ENCODE measurements around the gene C2orf42.
"Not testable (repeated sequence)": the region's sequence is repeated elsewhere in the genome, so short reads cannot be mapped to it uniquely, and the experiment has no call there.

The C2orf42 gene

DNA sequence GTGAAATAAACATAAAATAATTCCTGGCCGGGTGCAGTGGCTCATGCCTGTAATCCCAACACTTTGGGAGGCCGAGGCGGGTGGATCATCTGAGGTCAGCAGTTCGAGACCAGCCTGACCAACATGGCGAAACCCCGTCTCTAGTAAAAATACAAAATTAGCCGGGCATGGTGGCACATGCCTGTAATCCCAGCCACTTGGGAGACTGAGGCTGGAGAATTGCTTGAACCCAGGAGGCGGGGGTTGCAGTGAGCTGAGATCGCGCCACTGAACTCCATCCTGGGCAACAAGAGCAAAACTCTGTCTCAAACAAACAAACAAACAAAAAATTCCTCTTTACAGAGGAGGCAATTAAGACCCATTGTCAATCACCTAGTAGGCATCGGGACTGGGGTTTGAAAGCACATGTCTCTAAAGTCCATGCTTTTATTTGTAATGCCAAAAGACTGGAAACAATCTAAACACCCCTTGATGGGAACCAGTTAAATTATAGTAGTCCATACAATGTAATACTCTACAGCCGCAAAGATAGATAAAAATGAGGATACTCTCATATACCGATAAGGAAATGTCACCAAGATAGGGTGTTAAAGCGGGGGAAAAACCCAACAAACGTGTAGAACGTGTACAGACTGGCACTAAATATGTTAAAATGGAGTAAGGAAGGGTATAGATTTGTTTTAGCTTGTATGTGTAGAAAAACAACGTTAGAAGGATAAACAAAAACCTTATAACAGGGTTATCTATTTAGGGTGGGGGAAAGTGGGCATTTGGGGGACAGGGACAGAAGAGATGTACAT, 59.3 kb downstream of the C2orf42 start:
- DNase-seq (ENCODE audit: low spot score) = not testable (repeated sequence)

DNA sequence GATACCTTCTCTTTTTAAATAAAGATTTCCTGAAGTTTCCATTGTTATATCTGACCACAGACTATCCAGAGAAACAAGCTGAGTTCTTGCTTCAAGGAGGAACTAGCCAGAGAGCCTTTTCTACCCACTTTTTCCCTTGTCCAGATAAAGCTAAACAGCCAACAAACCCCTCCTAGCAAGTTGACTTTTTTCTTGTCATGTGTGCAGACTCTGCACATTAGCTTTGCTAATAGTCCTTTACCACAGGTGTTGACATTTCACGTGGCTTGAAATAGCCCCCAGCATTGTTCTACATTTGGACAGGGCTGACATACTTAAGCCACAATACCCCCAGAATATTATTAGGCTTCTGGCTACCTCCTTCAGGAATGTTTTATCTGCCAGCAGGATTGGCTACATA, 62.8 kb downstream of the C2orf42 start:
- DNase-seq (ENCODE audit: low spot score) = no peak

DNA sequence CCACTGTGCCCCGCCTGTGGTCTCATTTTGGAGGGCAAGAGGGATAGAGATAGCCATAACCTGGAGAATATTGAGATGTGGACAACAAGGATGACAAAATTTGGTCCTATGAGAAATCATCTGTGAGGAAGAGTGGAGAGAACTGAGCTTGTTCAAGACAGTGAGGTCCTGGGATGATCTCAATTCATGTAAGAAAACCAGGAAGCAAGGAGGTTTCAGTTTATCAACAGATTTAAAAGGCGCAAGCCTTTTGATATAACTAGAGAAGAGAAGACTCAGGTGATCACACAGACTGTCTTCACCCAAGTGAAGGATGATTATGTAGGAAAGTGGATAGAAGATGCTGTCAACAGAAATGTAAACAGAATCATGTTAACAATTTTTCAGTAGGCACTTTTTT, 64.4 kb downstream of the C2orf42 start:
- DNase-seq (ENCODE audit: low spot score) = no peak

DNA sequence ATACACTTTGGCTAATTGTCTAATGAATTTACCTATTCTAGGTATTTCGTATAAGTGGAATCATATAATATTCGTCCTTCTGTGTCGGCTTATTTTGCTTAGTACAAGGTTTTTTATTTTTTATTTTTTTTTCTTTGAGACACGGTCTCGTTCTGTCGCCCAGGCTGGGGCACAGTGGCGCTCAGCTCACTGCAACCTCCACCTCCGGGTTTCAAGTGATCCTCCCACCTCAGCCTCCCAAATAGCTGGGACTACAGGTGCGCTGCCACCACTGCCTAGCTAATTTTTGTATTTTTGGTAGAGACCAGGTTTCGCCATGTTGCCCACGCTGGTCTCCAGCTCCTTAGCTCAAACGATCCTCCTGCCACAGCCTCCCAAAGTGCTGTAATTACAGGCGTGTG, 65.3 kb downstream of the C2orf42 start:
- DNase-seq (ENCODE audit: low spot score) = no peak

DNA sequence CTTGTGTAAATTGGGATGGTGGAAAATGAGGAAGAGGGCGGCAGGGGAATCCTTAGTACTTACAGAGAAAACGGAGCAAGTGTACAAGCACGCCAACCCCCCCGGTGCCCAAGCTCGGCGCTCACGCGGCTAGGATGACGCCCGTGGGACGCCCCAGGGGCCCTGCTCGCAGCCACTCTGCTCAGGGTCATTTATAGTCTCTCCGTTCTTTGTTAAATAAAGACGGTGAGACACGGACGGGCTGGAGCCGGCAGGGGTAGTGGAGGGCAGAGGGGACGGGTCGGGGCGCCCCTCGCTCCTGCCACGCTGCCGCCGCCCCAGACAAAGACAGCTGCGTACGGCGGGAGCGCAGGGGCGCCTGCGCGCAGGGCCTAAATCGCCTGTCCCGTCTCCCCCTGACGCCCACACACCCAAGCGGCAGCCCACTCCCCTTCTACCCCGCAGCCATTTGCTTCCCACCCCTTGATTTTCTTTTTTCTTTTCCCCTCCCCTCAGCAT, 65.8 kb downstream of the C2orf42 start:
- DNase-seq (ENCODE audit: low spot score) = no peak

DNA sequence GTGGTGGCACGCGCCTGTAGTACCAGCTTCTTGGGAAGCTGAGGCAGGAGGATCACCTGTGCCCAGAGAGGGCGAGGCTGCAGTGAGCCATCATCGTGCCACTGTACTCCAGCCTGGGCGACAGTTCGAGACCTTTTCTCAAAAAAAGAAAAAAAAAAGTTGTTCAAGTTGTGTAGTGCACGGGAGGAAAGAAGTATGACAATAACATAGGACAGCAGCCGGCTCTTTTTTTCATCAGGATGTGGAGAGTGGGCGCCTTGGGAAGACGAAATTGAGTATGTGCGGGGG, 67.0 kb downstream of the C2orf42 start:
- no peak for DNase-seq (ENCODE audit: low spot score)

DNA sequence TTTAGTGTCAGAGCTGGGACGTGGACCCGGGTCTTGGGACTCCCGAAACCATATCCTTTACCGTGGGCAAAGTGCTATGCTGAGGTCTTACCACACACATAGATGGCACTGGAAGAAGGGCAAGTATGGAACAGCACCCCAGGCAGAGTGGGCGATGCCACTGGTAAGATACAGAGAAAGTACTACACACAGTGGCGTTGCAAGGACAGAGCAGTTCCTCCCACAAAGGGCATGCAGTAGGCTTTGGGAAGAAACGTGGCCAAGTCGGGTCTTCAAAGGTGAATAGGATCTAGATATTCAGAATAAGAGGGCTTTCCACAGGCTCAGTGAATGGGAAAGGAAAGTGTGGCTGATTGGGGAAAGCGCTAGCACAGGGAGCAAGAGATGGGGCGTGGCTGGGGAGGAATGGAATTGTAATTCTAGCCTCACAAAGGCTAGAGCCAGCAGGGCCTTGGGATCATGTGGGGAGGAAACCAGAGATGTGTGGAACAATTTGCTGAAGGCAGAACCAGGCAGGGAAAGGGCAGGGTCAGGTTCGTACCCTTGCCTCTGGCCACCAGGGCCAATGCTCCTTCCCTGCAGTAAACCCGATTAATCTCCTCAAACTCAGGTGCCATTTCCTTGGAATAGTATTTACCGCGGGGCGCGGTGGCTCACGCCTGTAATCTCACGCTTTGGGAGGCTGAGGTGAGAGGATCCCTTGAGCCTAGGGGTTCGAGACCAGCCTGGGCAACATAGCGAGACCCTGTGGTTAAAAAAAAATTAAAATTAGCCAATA, 67.6 kb downstream of the C2orf42 start:
- DNase-seq (ENCODE audit: low spot score) = no peak

DNA sequence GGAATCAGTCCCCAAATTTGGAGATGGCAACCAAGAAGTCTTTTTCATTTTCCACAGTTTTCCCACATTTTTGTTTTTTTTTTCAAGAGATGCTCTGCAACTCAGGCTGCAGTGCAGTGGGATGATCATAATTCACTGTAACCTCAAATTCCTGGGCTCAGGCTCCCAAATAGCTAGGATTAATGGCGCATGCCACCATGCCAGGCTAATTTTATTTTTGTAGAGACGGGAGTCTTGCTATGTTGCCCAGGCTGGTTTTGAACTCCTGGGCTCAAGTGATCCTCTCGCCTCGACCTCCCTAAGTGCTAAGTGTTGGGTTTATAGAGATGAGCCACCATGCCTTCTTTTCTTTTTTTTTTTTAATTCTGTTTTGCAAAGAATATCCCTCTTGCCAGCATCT, 68.3 kb downstream of the C2orf42 start:
- DNase-seq (ENCODE audit: low spot score) = no peak

DNA sequence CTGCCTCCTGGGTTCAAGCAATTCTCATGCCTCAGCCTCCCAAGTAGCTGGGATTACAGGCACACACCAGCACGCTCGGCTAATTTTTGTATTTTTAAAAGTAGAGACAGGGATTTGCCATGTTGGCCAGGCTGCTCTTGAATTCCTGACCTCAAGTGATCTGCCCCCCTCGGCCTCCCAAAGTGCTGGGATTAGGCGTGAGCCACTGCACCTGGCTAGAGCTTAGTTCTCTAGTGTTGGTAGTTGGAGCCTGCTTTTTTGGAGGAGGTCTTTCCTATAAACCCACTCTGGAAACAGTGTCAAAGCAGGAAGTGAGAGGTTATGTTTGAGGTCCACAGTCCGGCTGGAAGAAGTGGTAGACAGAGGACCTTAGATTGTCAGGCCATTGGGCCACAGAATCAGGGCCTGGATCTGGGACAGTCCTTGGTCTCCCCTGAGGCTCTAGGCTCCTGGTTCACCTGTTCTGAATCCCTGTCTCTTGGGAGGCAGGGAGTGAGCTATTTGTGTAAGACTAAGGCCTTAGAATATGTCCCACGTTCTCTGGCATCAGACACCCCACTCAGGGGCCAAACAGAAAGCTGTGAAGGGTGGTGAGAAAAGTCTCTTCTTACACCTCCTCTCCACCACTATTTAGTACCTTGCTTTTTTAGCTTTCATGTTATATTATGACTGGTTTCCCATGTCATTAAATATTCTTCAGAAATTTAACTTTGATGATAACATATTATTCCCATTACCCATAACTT, 69.0 kb downstream of the C2orf42 start:
- no peak for DNase-seq (ENCODE audit: low spot score)

DNA sequence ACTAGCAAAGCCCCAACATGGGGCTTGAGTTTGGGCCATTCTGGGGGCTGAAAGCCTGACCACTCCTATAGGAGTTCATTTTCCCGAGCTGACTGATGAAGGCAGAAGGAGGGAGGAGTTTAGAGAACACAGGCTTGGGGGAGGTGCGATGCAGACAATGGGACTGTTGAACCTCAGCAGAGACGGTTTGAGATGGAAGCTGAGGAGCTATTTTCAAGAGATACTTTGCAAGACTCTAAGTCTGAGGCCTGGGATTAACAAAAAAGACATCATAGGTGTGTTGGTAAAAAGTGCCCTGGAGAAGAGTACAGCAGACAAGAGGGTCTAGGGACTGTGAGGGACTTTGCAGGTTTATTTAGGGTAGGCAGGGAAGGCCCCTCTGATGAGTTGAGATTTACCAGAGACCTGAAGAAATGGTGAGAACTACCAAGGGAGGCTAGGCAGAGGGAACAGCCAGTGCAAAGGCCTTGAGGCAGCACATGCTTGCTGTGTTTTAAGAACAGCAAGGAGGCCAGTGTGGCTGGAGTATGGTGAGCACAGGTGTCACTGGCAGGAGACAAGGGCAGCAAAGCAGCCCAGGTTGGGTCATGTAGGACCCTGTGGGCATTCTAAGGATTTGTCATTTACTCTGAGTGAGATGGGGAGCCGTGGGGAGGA, 71.9 kb downstream of the C2orf42 start:
- no peak for DNase-seq (ENCODE audit: low spot score)

DNA sequence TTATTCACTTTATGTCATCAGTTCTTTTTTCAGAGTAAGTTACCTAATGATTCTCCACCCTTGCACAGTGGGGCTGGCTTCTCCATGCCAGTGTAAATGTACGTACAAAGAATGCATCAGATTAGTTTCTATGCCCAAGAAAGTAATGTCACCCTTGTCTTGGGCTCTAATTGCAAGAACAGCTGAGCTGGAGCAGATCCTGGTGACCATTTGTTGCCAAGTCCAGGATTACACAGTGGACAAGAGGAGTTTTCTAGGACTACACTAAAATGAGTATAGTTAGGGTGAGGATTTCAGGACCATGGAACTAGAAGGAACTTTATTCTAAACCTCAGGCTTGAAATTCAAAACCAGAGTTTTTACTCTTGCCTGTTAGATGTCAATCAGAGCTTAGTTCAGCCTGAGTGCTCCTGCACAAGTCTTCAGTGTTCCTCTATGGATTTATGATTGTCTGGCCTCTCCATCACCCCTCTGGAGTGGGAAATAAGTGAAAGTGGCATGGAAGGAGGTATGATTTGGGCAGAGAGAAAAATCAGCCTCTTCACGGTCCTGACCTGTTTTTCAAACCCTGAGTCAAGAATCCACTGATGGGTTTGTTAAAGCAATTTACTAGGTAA, 73.8 kb downstream of the C2orf42 start:
- DNase-seq (ENCODE audit: low spot score) = no peak

DNA sequence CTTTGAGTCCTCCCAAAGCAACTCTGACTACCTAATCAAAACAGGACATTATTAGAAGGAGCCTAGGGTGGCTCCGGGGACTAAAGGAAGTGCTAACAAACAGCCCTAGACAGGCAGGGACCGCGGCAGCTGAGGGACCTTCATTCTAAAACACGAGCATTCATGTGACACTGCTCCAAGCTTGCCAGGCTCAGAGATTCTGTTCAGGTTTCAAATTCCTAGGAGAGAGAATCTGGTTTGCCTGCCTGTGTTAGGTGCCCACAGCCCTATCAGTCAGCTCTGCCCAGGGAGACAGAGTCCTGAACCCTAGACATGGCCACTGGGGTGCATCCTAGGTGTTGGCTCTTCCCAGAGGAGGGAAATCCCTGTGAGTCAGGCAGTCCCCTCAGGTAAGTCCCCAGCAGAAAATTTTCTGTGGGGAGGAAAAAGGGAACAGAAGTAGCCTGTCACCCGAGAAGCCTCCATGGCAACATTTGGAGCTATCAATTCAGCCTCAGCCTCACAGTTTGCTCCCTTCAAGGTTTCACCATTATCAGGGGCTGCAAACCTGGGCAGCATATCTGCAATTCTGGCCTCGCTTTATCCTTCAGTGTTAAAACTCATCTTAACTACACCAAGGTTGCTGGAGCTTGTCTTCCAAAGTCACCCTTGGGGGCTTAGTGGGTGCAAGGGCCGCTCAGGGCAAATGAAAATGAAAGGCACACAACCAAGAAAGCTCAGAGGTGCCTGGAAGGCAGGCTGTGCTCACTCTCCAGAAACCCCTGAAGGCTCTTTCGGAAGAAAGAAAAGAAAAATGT, 75.0 kb downstream of the C2orf42 start:
- DNase-seq (ENCODE audit: low spot score) = no peak

DNA sequence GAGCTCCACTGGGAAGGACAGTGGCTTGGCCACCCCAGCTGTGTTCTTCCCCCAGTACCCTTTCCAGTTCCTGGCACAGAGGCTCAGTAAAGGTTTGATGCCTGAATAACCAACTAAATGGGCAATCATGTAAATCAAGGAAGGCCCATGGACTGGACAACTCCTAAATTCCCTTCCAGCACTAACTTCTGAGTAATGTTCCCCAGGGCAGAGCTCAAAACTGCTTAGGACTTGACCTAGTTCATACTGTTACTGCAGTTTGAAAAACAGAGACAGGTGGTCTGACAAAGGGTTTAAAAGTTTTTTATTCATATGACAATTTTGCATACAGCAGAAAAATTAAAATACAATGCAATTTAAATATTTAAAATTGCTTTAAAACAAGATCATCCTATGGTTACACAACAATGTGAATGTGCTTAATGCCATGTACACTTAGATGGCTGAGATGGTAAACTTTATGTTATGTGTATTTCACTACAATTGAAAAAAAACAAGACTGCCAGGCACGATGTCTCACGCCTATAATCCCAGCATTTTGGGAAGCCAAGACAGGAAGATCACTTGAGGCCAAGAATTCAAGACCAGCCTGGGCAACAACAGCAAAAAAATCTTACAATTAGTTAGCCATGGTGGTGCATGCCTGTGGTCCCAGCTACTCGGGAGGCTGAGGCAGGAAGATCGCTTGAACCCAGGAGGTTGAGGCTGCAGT, 77.3 kb downstream of the C2orf42 start:
- DNase-seq (ENCODE audit: low spot score) = no peak

DNA sequence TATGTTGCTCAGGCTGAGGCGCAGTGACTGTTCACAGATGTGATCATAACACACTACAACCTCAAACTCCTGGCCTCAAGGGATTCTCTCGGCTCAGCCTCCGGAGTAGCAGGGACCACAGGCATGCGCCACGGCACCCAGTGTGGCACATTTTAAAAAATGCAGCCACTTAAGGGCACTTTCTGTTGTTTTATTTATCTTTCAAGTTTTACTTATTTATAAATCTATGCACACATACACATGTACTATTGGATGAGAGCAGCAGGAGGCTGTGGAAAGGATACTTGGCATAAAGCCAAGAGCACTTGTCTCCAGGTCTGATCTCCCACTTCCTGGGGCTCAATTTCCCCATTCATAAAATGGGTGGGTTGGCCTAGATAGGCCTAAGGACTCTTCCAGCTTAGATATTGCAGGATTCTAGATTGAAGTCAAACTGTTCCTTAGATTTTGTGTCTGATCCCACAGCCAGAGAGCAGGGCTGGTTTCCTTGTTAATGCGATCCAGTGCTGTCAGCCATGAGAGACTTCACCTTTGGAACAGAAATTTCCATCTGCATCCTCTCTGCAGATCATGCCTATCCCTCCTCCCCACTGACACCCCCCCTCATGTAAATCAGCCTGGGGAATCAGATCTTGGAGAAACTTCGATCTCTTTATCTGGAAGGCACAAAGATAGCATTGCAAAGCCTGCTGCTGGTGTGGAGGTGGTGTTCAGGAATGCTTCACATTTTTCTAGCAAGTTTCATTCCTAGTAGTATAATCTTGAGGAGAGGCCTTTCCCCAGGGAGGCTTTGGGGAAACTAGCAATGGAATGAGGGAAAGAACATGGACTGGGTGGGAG, 78.8 kb downstream of the C2orf42 start:
- DNase-seq (ENCODE audit: low spot score) = no peak

DNA sequence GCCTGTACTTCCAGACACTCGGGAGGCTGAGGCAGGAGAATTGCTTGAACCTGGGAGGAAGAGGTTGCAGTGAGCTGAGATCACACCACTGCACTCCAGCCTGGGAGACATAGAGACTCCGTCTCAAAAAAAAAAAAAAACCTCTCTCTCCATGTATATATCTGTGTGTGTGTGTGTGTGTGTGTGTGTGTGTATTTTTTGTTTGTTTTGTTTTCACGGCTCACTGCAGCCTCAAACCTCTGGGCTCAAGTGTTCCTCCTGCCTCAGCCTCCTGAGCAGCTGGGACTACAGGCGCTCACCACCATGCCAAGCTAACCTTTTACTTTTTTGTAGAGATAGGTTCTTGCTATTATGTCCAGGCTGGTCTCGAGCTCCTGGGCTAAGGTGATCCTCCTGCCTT, 80.4 kb downstream of the C2orf42 start:
- DNase-seq (ENCODE audit: low spot score) = not testable (repeated sequence)

DNA sequence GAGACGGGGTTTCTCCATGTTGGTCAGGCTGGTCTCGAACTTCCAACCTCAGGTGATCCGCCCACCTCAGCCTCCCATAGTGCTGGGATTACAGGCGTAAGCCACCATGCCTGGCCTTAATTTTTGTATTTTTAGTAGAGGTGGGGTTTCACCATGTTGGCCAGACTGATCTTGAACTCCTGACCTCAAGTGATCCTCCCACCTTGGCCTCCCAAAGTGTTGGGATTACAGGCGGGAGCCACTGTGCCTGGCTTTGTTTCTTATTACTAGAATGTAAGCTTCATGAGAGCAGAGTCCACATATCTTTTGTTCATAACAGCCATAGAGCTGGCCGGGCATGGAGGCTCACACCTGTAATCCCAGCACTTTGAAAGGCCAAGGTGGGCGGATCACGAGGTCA, 84.7 kb downstream of the C2orf42 start:
- DNase-seq (ENCODE audit: low spot score) = not testable (repeated sequence)

DNA sequence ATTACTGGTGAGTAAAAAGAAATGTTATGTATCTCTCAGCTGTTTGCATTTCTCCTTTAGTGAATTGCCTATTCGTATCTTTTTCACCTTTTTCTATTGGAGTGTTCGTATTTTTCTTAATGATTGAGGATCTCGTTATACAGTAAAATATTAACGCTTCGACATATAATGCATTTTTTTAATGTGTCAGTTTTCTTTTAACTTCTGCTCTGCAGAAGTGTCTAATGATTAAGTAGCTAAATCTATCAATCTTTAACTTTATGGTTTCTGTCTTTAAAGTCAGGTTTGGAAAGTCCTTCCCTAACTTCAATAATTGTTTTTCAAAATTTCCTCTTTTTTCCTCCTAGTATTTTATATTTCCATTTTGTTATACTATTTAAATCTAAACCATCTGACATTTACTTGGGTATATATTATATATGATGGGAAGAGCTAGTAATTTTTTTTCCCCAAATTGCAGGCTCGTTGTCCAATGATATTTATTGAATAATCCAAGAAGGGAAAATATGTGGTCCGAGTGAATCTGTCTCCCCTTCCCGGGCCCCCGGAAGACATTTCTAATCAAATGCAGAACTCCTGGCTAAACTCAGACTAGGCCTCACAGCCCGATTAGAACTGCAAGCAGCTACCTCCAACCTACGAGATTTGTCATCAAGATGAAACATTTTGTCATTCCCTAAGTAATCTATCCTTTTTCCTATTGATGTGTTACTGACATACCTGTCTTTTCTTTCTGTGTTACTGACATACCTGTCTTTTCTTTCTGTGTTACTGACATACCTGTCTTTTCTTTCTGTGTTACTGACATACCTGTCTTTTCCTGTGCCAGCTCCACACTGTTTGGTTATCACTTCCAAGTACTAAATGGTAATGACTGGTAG, 86.3 kb downstream of the C2orf42 start:
- DNase-seq (ENCODE audit: low spot score) = no peak

DNA sequence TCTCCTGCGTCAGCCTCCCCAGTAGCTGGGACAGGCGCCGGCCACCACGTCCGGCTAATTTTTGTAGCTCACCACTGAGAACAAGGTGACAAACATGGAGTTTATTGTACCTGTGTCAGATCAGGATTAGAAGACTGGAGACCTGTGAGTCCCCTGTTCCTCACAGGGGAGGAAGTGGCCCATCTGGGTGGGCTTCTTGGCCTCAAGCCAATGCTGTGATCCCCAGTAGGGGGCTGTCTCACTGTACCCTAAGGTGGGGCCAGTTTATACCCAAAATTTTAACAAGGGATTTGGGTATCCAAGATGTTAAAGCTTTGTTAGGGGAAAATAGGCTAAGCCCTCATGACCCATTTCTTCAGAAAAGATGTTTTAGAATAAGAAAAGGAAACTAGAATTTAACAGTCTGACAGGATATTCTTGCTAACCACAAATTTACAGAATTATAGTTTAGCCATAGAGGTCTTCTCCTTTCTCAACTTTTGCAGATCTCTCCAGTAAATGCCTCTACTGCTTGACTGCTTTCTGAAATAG, 87.2 kb downstream of the C2orf42 start:
- no peak for DNase-seq (ENCODE audit: low spot score)
